HEK293 (cell line): Measurements from ENCODE around the gene SLC22A16.
"Not testable (repeated sequence)": the region's sequence is repeated elsewhere in the genome, so short reads cannot be mapped to it uniquely, and the experiment has no call there.

Source experiments
- CTCF ChIA-PET: fragments of 350-600 bp; formaldehyde crosslinking; extraction: SDS; loops from one replicate; lab custom pipeline; 2021; ENCODE audit warnings: antibody characterized with exemption; lab: Yijun Ruan, JAX
- POLR2A ChIA-PET: fragments of 300-600 bp; formaldehyde crosslinking; extraction: SDS; loops from one replicate; lab custom pipeline; 2020; ENCODE audit warnings: antibody characterized with exemption, inconsistent platforms; lab: Yijun Ruan, JAX
- H3K27ac ChIP-seq: fragments of 200-500 bp; sonication (Bioruptor generic); 2 replicates; pipeline ENCODE4 v1.5.1; 2014; ENCODE audit warnings: low read depth, low read length, control low read depth, inconsistent platforms; ENCODE audit errors: extremely low read depth
- H3K36me3 ChIP-seq, 2 experiments: fragments of 200-500 bp in 1 of 2; sonication (Bioruptor generic) in 1 of 2; 1 replicate in 1 of 2; 2 replicates in 1 of 2; pipeline ENCODE4 v1.5.1; 2014 to 2017; ENCODE audit warnings: inconsistent platforms in 2 of 2, low read length in 2 of 2; ENCODE audit not compliant: control insufficient read depth in 2 of 2, insufficient read depth in 1 of 2
- H3K4me1 ChIP-seq: fragments of 200-500 bp; sonication (Bioruptor generic); 2 replicates; pipeline ENCODE4 v1.5.1; 2014; ENCODE audit warnings: mild to moderate bottlenecking, low read length, inconsistent platforms; ENCODE audit not compliant: control insufficient read depth, insufficient read depth
- H3K4me3 ChIP-seq: 2 replicates; pipeline ENCODE4 v1.5.1; 2011; ENCODE audit warnings: low read depth, mild to moderate bottlenecking, control low read depth, low read length, moderate library complexity
- H3K9me3 ChIP-seq: fragments of 200-500 bp; sonication (Bioruptor generic); 2 replicates; pipeline ENCODE4 v1.5.1; 2014; ENCODE audit warnings: low read depth, low read length, inconsistent platforms; ENCODE audit not compliant: control insufficient read depth, insufficient read depth
- EGR2 ChIP-seq: fragments of 450-650 bp; formaldehyde crosslinking; IDR thresholded peaks from 2 replicates; pipeline ENCODE4 v1.5.1; 2016; ENCODE audit warnings: low read depth, missing biosample characterization, missing genetic modification characterization
- HOXC10 ChIP-seq: sonication (generic); formaldehyde crosslinking; IDR thresholded peaks from 2 replicates; pipeline ENCODE4 v1.8.1; 2023; ENCODE audit warnings: mild to moderate bottlenecking, missing genetic modification reagents
- KLF10 ChIP-seq: fragments of 450-650 bp; IDR thresholded peaks from 2 replicates; pipeline ENCODE4 v1.5.1; 2018; ENCODE audit warnings: missing biosample characterization, mild to moderate bottlenecking, missing genetic modification characterization
- MYNN ChIP-seq: fragments of 450-650 bp; formaldehyde crosslinking; IDR thresholded peaks from 2 replicates; pipeline ENCODE4 v1.5.1; 2016; ENCODE audit warnings: missing biosample characterization, missing genetic modification characterization, borderline replicate concordance
- PRDM1 ChIP-seq: fragments of 450-650 bp; formaldehyde crosslinking; IDR thresholded peaks from 2 replicates; pipeline ENCODE4; 2016; ENCODE audit warnings: missing biosample characterization, missing genetic modification characterization
- TCF7L2 ChIP-seq: IDR thresholded peaks from 2 replicates; pipeline ENCODE4 v1.6.1; 2011; ENCODE audit warnings: low read depth, mild to moderate bottlenecking, inconsistent platforms, low read length, moderate library complexity, borderline replicate concordance
- WT1 ChIP-seq: fragments of 450-650 bp; formaldehyde crosslinking; IDR thresholded peaks from 2 replicates; pipeline ENCODE4 v1.5.1; 2016; ENCODE audit warnings: missing biosample characterization, missing genetic modification characterization
- ZNF19 ChIP-seq: fragments of 450-650 bp; formaldehyde crosslinking; IDR thresholded peaks from 2 replicates; pipeline ENCODE4; 2016; ENCODE audit warnings: missing biosample characterization, missing genetic modification characterization, low read depth
- ZNF2 ChIP-seq: fragments of 450-650 bp; formaldehyde crosslinking; IDR thresholded peaks from 2 replicates; pipeline ENCODE4 v1.5.1; 2016; ENCODE audit warnings: missing biosample characterization, missing genetic modification characterization
- ZNF211 ChIP-seq: fragments of 450-650 bp; formaldehyde crosslinking; IDR thresholded peaks from 2 replicates; pipeline ENCODE4 v1.5.1; 2016; ENCODE audit warnings: low read depth, missing biosample characterization, missing genetic modification characterization
- ZNF366 ChIP-seq: fragments of 450-650 bp; formaldehyde crosslinking; conservative IDR thresholded peaks from 2 replicates; pipeline ENCODE4 v1.5.1; 2016; ENCODE audit warnings: missing biosample characterization, missing genetic modification characterization
- ZNF544 ChIP-seq: fragments of 450-650 bp; formaldehyde crosslinking; IDR thresholded peaks from 2 replicates; pipeline ENCODE4 v1.5.0; 2017; ENCODE audit warnings: missing biosample characterization, missing genetic modification characterization
- ZNF658 ChIP-seq: fragments of 450-650 bp; formaldehyde crosslinking; IDR thresholded peaks from 2 replicates; pipeline ENCODE4; 2016; ENCODE audit warnings: missing biosample characterization, missing genetic modification characterization
- ZNF660 ChIP-seq: fragments of 450-650 bp; IDR thresholded peaks from 2 replicates; pipeline ENCODE4 v1.5.1; 2018; ENCODE audit warnings: missing biosample characterization, mild to moderate bottlenecking, missing genetic modification characterization
- ZNF670 ChIP-seq: fragments of 450-650 bp; formaldehyde crosslinking; IDR thresholded peaks from 2 replicates; pipeline ENCODE4 v1.5.1; 2016; ENCODE audit warnings: missing biosample characterization, missing genetic modification characterization, low read depth
- ZNF707 ChIP-seq: fragments of 450-650 bp; formaldehyde crosslinking; IDR thresholded peaks from 2 replicates; pipeline ENCODE4 v1.5.1; 2016; ENCODE audit warnings: missing biosample characterization, missing genetic modification characterization
- ZSCAN23 ChIP-seq: fragments of 450-650 bp; formaldehyde crosslinking; IDR thresholded peaks from 2 replicates; pipeline ENCODE4 v1.5.1; 2016; ENCODE audit warnings: missing biosample characterization, missing genetic modification characterization
- TF ChIP-seq, protein P1 (sequence below): fragments of 450-650 bp; formaldehyde crosslinking; conservative IDR thresholded peaks from 2 replicates; pipeline ENCODE4 v1.5.1; 2016; ENCODE audit warnings: low read depth, missing biosample characterization, missing genetic modification characterization
- TF ChIP-seq, protein P2 (sequence below): fragments of 450-650 bp; formaldehyde crosslinking; IDR thresholded peaks from 2 replicates; pipeline ENCODE4 v1.5.1; 2016; ENCODE audit warnings: missing biosample characterization, missing genetic modification characterization
- TF ChIP-seq, protein P3 (sequence below): fragments of 450-650 bp; formaldehyde crosslinking; IDR thresholded peaks from 2 replicates; pipeline ENCODE4 v1.5.1; 2016; ENCODE audit warnings: missing biosample characterization, missing genetic modification characterization
- TF ChIP-seq, protein P4 (sequence below): fragments of 450-650 bp; formaldehyde crosslinking; IDR thresholded peaks from 2 replicates; pipeline ENCODE4 v1.5.1; 2016; ENCODE audit warnings: missing biosample characterization, missing genetic modification characterization
- TF ChIP-seq, protein P5 (sequence below): fragments of 450-650 bp; IDR thresholded peaks from 2 replicates; pipeline ENCODE4 v1.5.1; 2018; ENCODE audit warnings: missing biosample characterization, missing genetic modification characterization

Gene SLC22A16

DNA sequence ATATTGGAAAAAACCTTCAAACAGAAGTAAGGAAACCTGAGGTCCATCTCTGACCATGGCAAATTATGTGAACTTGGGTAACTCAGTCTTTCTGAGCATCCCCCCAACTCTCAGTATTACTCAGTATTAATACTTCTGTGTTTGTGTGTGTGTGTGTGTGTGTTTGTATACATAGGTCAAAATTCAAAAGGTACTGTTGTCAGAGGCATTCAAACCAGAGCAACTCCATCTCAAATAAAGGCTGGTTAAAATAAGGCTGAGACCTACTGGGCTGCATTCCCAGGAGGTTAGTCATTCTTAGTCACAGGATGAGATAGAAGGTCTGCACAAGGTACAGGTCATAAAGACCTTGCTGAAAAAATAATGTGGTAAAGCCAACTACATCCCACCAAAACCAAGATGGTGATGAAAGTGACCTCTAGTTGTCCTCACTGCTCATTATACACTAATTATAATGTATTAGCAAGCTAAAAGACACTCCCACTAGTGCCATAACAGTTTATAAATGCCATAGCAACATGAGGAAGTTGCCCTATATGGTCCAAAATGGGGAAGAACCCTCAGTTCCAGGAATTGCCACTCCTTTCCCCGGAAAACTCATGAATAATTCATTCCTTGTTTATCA, 33.3 kb upstream of the SLC22A16 start (continued):
- TF ChIP-seq, protein P1, sequence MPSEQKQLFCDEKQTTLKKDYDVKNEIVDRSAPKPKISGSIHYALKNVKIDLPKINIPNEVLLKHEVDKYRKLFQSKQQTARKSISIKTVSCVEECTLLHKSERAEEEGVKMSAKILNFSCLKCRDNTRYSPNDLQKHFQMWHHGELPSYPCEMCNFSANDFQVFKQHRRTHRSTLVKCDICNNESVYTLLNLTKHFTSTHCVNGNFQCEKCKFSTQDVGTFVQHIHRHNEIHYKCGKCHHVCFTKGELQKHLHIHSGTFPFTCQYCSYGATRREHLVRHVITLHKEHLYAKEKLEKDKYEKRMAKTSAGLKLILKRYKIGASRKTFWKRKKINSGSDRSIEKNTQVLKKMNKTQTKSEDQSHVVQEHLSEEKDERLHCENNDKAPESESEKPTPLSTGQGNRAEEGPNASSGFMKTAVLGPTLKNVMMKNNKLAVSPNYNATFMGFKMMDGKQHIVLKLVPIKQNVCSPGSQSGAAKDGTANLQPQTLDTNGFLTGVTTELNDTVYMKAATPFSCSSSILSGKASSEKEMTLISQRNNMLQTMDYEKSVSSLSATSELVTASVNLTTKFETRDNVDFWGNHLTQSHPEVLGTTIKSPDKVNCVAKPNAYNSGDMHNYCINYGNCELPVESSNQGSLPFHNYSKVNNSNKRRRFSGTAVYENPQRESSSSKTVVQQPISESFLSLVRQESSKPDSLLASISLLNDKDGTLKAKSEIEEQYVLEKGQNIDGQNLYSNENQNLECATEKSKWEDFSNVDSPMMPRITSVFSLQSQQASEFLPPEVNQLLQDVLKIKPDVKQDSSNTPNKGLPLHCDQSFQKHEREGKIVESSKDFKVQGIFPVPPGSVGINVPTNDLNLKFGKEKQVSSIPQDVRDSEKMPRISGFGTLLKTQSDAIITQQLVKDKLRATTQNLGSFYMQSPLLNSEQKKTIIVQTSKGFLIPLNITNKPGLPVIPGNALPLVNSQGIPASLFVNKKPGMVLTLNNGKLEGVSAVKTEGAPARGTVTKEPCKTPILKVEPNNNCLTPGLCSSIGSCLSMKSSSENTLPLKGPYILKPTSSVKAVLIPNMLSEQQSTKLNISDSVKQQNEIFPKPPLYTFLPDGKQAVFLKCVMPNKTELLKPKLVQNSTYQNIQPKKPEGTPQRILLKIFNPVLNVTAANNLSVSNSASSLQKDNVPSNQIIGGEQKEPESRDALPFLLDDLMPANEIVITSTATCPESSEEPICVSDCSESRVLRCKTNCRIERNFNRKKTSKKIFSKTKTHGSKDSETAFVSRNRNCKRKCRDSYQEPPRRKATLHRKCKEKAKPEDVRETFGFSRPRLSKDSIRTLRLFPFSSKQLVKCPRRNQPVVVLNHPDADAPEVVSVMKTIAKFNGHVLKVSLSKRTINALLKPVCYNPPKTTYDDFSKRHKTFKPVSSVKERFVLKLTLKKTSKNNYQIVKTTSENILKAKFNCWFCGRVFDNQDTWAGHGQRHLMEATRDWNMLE, result no peak
- TF ChIP-seq ZNF707 (tag by site-specific recombination), result no peak
- 0 out of 2 replicates have a peak, but pooled peaks have one; percentile 36 for TF ChIP-seq ZNF366 (tag by site-specific recombination)
- no peak for TF ChIP-seq ZNF19 (tag by site-specific recombination)
- no peak for TF ChIP-seq ZNF660
- no peak for TF ChIP-seq MYNN (tag by site-specific recombination)
- no peak for TF ChIP-seq ZNF2 (tag by site-specific recombination)
- TF ChIP-seq, protein P2, sequence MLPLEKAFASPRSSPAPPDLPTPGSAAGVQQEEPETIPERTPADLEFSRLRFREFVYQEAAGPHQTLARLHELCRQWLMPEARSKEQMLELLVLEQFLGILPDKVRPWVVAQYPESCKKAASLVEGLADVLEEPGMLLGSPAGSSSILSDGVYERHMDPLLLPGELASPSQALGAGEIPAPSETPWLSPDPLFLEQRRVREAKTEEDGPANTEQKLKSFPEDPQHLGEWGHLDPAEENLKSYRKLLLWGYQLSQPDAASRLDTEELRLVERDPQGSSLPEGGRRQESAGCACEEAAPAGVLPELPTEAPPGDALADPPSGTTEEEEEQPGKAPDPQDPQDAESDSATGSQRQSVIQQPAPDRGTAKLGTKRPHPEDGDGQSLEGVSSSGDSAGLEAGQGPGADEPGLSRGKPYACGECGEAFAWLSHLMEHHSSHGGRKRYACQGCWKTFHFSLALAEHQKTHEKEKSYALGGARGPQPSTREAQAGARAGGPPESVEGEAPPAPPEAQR (tag by site-specific recombination), result no peak
- TF ChIP-seq TCF7L2, result no peak

DNA sequence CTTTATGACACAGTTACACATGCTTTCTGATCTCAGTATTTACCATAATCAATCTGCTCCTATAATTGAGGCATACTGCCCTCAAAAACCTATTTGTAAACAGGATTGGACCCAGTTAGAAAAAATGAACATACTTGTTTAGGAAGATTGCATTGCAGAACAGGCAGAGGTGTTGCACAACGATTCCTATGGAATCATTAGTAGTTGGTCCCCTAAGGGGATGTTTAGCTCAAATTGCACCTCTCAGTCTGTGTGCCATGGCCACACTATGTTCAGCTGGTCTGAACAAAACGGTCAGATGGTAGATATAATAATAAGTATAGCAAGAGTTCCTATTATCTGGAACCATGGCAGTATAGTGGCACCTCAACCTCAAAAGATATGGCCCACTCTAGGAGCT, 28.5 kb upstream of the SLC22A16 start:
- H3K4me3 ChIP-seq, H3K4me1 ChIP-seq, H3K27ac ChIP-seq, H3K9me3 ChIP-seq, POLR2A ChIA-PET, H3K36me3 ChIP-seq: not testable (repeated sequence)
- CTCF ChIA-PET, result interaction anchor here (1.0 kb wide), 1 partner anchor 177 kb away, joined by 3 read pairs; no protein-coding TSS in a partner anchor

DNA sequence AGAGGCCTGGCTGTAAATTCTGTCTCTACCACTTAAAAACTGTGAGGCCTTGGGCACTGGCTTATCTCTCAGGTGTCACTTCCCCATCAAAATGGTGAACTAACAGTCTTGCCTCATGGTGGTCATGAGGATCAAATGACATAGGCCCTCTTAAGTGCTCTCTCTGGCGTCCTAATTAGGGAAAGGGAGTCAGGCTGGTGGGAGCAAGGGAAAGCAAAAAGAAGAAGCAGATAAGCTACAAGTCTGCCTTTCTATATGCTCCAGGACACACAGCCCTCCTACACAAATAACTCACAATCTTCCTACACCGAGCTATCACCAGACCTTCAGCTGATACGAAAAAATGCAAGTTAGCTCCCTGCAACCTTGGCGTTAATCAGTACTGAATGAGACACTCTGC, 19.5 kb upstream of the SLC22A16 start:
- CTCF ChIA-PET, result interaction anchor here (0.6 to 1.0 kb wide), 3 partner anchors 10 to 712 kb away, joined by 3 to 7 read pairs (median 4); no protein-coding TSS in a partner anchor
- no peak for TF ChIP-seq ZNF211 (tag by site-specific recombination)
- no peak for TF ChIP-seq HOXC10 (CRISPR knock-in tag)
- TF ChIP-seq ZNF658 (tag by site-specific recombination), result no peak
- TF ChIP-seq, protein P3, sequence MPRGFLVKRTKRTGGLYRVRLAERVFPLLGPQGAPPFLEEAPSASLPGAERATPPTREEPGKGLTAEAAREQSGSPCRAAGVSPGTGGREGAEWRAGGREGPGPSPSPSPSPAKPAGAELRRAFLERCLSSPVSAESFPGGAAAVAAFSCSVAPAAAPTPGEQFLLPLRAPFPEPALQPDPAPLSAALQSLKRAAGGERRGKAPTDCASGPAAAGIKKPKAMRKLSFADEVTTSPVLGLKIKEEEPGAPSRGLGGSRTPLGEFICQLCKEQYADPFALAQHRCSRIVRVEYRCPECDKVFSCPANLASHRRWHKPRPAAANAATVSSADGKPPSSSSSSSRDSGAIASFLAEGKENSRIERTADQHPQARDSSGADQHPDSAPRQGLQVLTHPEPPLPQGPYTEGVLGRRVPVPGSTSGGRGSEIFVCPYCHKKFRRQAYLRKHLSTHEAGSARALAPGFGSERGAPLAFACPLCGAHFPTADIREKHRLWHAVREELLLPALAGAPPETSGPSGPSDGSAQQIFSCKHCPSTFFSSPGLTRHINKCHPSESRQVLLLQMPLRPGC, result no peak
- TF ChIP-seq ZNF544 (tag by site-specific recombination), result no peak
- no peak for TF ChIP-seq ZNF670 (tag by site-specific recombination)
- peak; percentile 80 for TF ChIP-seq EGR2 (tag by site-specific recombination)
- TF ChIP-seq WT1 (tag by site-specific recombination), result peak; percentile 72
- TF ChIP-seq, protein P4, sequence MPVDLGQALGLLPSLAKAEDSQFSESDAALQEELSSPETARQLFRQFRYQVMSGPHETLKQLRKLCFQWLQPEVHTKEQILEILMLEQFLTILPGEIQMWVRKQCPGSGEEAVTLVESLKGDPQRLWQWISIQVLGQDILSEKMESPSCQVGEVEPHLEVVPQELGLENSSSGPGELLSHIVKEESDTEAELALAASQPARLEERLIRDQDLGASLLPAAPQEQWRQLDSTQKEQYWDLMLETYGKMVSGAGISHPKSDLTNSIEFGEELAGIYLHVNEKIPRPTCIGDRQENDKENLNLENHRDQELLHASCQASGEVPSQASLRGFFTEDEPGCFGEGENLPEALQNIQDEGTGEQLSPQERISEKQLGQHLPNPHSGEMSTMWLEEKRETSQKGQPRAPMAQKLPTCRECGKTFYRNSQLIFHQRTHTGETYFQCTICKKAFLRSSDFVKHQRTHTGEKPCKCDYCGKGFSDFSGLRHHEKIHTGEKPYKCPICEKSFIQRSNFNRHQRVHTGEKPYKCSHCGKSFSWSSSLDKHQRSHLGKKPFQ (tag by site-specific recombination), result 0 out of 2 replicates have a peak, but pooled peaks have one; percentile 31
- TF ChIP-seq PRDM1, result 0 out of 2 replicates have a peak, but pooled peaks have one; percentile 14
- peak; percentile 37; the same call in 1 of the 2 replicates for TF ChIP-seq ZSCAN23 (tag by site-specific recombination)
- TF ChIP-seq ZNF2 (tag by site-specific recombination), result no peak
- TF ChIP-seq, protein P5, sequence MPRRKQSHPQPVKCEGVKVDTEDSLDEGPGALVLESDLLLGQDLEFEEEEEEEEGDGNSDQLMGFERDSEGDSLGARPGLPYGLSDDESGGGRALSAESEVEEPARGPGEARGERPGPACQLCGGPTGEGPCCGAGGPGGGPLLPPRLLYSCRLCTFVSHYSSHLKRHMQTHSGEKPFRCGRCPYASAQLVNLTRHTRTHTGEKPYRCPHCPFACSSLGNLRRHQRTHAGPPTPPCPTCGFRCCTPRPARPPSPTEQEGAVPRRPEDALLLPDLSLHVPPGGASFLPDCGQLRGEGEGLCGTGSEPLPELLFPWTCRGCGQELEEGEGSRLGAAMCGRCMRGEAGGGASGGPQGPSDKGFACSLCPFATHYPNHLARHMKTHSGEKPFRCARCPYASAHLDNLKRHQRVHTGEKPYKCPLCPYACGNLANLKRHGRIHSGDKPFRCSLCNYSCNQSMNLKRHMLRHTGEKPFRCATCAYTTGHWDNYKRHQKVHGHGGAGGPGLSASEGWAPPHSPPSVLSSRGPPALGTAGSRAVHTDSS (tag by site-specific recombination), result no peak
- no peak for TF ChIP-seq KLF10 (tag by site-specific recombination)

More for the DNA sequence above, 19.5 kb upstream of the SLC22A16 start:
- no peak overlapping the region for H3K4me3 ChIP-seq
- no peaks in the 10 kb centered on the region for H3K36me3 ChIP-seq
- no peaks in the 10 kb centered on the region for H3K9me3 ChIP-seq
- H3K27ac ChIP-seq, result no peak overlapping the region
- POLR2A ChIA-PET, result interaction anchor here (0.6 kb wide), 1 partner anchor 1310 kb away, joined by 3 read pairs; no protein-coding TSS in a partner anchor
- peaks cover 10% of the 10 kb centered on the region; the same call in 1 of the 2 replicates for H3K4me1 ChIP-seq
